ENCODE data around the gene BRSK2. TPM values are rescaled to one million over a fixed set of nuclear protein-coding genes. Genes with fewer than 3 reads are reported as not detected.

Gene BRSK2
- total and polyA plus RNA-seq, 2 donors from 2014 or later, result 0.43 to 1.2 TPM

DNA sequence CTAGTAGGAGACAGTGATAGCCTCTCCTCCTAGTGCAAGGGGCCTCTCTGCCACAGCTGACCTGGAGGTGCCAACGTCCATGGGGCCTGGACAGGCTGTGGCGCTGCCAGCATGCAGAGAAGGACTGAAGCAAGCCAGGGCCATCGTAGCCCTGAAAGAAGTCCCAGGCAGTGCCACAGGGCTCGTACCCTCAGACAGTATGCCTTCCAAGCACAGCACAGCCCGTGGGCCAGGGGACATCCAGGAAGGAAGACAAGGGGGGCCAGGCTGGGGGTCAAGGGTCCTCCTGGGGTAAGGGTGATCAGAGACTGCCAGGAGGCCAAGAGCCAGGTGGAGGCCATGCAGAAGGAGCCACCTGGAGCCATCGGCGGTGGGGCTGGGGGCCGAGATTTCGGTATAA is 117.2 kb downstream of the BRSK2 start:
- Histone ChIP-seq H3K9me3 (ENCODE audit: control insufficient read depth in 2 of 3, insufficient read depth in 1 of 3, low read length in 3 of 3) (no peaks in the 10 kb centered on the region), H3K36me3 (ENCODE audit: control insufficient read depth in 2 of 3, insufficient read depth in 3 of 3, low read length in 3 of 3) (no peaks in the 10 kb centered on the region), H3K4me1 (ENCODE audit: control insufficient read depth in 2 of 3, insufficient read depth in 2 of 3, low read depth in 1 of 3, low read length in 3 of 3) (peaks cover 0 to 14% (median 0%) of the 10 kb centered on the region in 3 donors), H3K4me3 (ENCODE audit: low read length in 3 of 3) (no peak overlapping the region), H3K9ac (ENCODE audit: low read length in 3 of 3) (no peak overlapping the region), H3K27ac (ENCODE audit: low read depth in 2 of 2, low read length in 2 of 2) (no peak overlapping the region), H3K27me3 (ENCODE audit: control insufficient read depth, insufficient read depth, low read length) (no peaks in the 10 kb centered on the region)
- no peak for FAIRE-seq
- intact Hi-C loops (cut with DNase I), result no loop called here
- TF ChIP-seq CTCF (IDR thresholded peaks at IDR 0.05; ENCODE audit: borderline replicate concordance, extremely low read depth, insufficient read depth), result no peak
- peak in 1 of 5 donors; percentile 67 for DNase-seq

- intact Hi-C loops (cut with DNase I), result no loop called here
- Histone ChIP-seq H3K4me1 (ENCODE audit: control insufficient read depth in 2 of 3, insufficient read depth in 2 of 3, low read depth in 1 of 3, low read length in 3 of 3) (peaks cover 0 to 14% (median 0%) of the 10 kb centered on the region in 3 donors), H3K27me3 (ENCODE audit: control insufficient read depth, insufficient read depth, low read length) (no peaks in the 10 kb centered on the region), H3K27ac (ENCODE audit: low read depth in 2 of 2, low read length in 2 of 2) (no peak overlapping the region), H3K4me3 (ENCODE audit: low read length in 3 of 3) (no peak overlapping the region), H3K9ac (ENCODE audit: low read length in 3 of 3) (no peak overlapping the region), H3K9me3 (ENCODE audit: control insufficient read depth in 2 of 3, insufficient read depth in 1 of 3, low read length in 3 of 3) (no peaks in the 10 kb centered on the region), H3K36me3 (ENCODE audit: control insufficient read depth in 2 of 3, insufficient read depth in 3 of 3, low read length in 3 of 3) (no peaks in the 10 kb centered on the region)
- DNase-seq (peak in 1 of 5 donors; percentile 54), FAIRE-seq (no peak)
- TF ChIP-seq CTCF (IDR thresholded peaks at IDR 0.05; ENCODE audit: borderline replicate concordance, extremely low read depth, insufficient read depth), result no peak
These were observed 117.8 kb downstream of the BRSK2 start for GRCh38 chr11:1507381-1508140.

GRCh38 chr11:1508491-1508891 is 118.8 kb downstream of the BRSK2 start:
- DNase-seq (peak in 1 of 5 donors; percentile 57), FAIRE-seq (no peak)
- intact Hi-C loops (cut with DNase I), result no loop called here
- Histone ChIP-seq H3K27ac (ENCODE audit: low read depth in 2 of 2, low read length in 2 of 2) (no peak overlapping the region), H3K27me3 (ENCODE audit: control insufficient read depth, insufficient read depth, low read length) (no peaks in the 10 kb centered on the region), H3K4me1 (ENCODE audit: control insufficient read depth in 2 of 3, insufficient read depth in 2 of 3, low read depth in 1 of 3, low read length in 3 of 3) (peaks cover 0 to 10% (median 0%) of the 10 kb centered on the region in 3 donors), H3K9ac (ENCODE audit: low read length in 3 of 3) (no peak overlapping the region), H3K36me3 (ENCODE audit: control insufficient read depth in 2 of 3, insufficient read depth in 3 of 3, low read length in 3 of 3) (no peaks in the 10 kb centered on the region), H3K9me3 (ENCODE audit: control insufficient read depth in 2 of 3, insufficient read depth in 1 of 3, low read length in 3 of 3) (no peaks in the 10 kb centered on the region), H3K4me3 (ENCODE audit: low read length in 3 of 3) (no peak overlapping the region)
- TF ChIP-seq CTCF (IDR thresholded peaks at IDR 0.05; ENCODE audit: borderline replicate concordance, extremely low read depth, insufficient read depth), result no peak
